ENCODE data around the gene CBX1. TPM values are rescaled to one million over a fixed set of nuclear protein-coding genes. Genes with fewer than 3 reads are reported as not detected.

The CBX1 gene
- total and polyA plus RNA-seq, 2 donors (not counting 3 experiments of a cell fraction or from before 2014, with no cell fraction given): 20.4 to 95.2 TPM

DNA sequence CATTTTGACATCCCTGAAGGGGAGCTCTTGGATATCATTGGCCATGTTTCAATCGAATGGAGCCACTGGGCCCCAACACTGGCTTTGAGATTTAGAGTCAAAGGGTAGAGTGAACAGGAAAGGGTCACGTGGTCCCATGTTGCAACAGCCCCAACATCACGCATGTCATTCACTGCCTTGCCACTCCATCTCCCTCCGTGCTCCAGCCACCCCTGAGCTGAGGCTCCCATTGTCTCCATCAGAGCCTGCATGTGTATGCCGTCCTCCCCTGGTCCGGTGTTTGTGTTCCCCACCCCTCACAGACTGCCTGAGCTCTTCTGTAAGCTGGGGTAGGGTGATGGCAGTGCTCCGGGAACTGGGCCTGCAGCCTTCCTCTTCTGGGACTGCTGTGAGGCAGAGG, 41.0 kb downstream of the CBX1 start:
- ChIA-PET POLR2A (no interaction called here), CTCF (interaction anchor here (0.8 to 3.1 kb wide), 6 partner anchors 8 to 89 kb away, joined by 3 to 12 read pairs (median 8); partner anchors contain the start of gene CDK5RAP3)
- no peak overlapping the region for H3K4me3 ChIP-seq (replicated peaks in 1 of 3; ENCODE audit: insufficient read depth in 1 of 3, low read depth in 1 of 3, low read length in 3 of 3)
- H3K27me3 ChIP-seq (ENCODE audit: control insufficient read depth in 2 of 2, insufficient read depth in 2 of 2, low read length in 2 of 2): no peaks in the 10 kb centered on the region
- H3K9me3 ChIP-seq (replicated peaks; ENCODE audit: control insufficient read depth, insufficient read depth, low read length): no peaks in the 10 kb centered on the region
- intact Hi-C loops (cut with micrococcal nuclease): no loop called here
- H3K9me1 ChIP-seq (replicated peaks; ENCODE audit: control insufficient read depth, extremely low read depth, insufficient read depth, low read length): no peaks in the 10 kb centered on the region
- DNase-seq (ENCODE audit: low read depth, low spot score) (no peak), FAIRE-seq (no peak)
- dilution Hi-C loops (cut with MboI; ENCODE audit: extremely low pct_ligation_motif_present, low sequenced_read_pairs): no loop called here
- BruUV-seq (replicated peaks): no TSS peak
- no peaks in the 10 kb centered on the region for H4K20me1 ChIP-seq (replicated peaks; ENCODE audit: control insufficient read depth, extremely low read depth, insufficient read depth, low read length)
- H3K36me3 ChIP-seq (ENCODE audit: control insufficient read depth in 2 of 2, extremely low read depth in 1 of 2, insufficient read depth in 2 of 2, low read length in 2 of 2): peaks cover 36 to 62% of the 10 kb centered on the region in 2 experiments
- TF ChIP-seq, protein P1, sequence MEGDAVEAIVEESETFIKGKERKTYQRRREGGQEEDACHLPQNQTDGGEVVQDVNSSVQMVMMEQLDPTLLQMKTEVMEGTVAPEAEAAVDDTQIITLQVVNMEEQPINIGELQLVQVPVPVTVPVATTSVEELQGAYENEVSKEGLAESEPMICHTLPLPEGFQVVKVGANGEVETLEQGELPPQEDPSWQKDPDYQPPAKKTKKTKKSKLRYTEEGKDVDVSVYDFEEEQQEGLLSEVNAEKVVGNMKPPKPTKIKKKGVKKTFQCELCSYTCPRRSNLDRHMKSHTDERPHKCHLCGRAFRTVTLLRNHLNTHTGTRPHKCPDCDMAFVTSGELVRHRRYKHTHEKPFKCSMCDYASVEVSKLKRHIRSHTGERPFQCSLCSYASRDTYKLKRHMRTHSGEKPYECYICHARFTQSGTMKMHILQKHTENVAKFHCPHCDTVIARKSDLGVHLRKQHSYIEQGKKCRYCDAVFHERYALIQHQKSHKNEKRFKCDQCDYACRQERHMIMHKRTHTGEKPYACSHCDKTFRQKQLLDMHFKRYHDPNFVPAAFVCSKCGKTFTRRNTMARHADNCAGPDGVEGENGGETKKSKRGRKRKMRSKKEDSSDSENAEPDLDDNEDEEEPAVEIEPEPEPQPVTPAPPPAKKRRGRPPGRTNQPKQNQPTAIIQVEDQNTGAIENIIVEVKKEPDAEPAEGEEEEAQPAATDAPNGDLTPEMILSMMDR (IDR thresholded peaks at IDR 0.05; ENCODE audit: extremely low read depth in 1 of 2, insufficient read depth in 1 of 2, low read depth in 1 of 2, low read length in 2 of 2): no peak
- TF ChIP-seq MYC (IDR thresholded peaks at IDR 0.05; ENCODE audit: low read depth, low read length) (no peak), EZH2 (IDR thresholded peaks at IDR 0.05; ENCODE audit: borderline replicate concordance, low read depth, low read length, severe bottlenecking) (no peak), POLR2A (IDR thresholded peaks at IDR 0.05; ENCODE audit: low read depth, low read length) (no peak), FOS (IDR thresholded peaks at IDR 0.05; ENCODE audit: borderline replicate concordance, insufficient read depth, low read length) (no peak), POLR2AphosphoS5 (IDR thresholded peaks at IDR 0.05; ENCODE audit: insufficient read depth, low read depth, low read length) (no peak), JUN (IDR thresholded peaks at IDR 0.05; ENCODE audit: borderline replicate concordance, insufficient read depth, insufficient read length, low read depth) (no peak), GATA2 (IDR thresholded peaks at IDR 0.05; ENCODE audit: insufficient read depth, insufficient read length, low read depth, low read length) (no peak), MAX (IDR thresholded peaks at IDR 0.05; ENCODE audit: insufficient read depth, insufficient read length) (no peak)
- H2AFZ ChIP-seq (ENCODE audit: low read depth, low read length): no peak overlapping the region
- peaks cover 32% of the 10 kb centered on the region for H3K79me2 ChIP-seq (ENCODE audit: control insufficient read depth, insufficient read depth, low read length)
- no peak overlapping the region for H3K4me2 ChIP-seq (ENCODE audit: insufficient read depth, low read length)
- peaks cover 4% of the 10 kb centered on the region for H3K4me1 ChIP-seq (ENCODE audit: control insufficient read depth, extremely low read depth, insufficient read depth, low read length)
- H3K9ac ChIP-seq (replicated peaks; ENCODE audit: extremely low read depth, insufficient read depth, low read length): no peak overlapping the region
- no peak overlapping the region for H3K27ac ChIP-seq (ENCODE audit: insufficient read depth, low read depth, low read length)
